Heart left ventricle (tissue), 13 donors: Measurements from ENCODE around the gene ABR.

ENCODE experiments used
- POLR2A ChIP-seq, 2 donors: fragments of 450-650 bp; IDR thresholded peaks; one replicate each; pipeline ENCODE4 v1.6.1; 2017; ENCODE audit warnings: antibody characterized with exemption in 2 of 2, mild to moderate bottlenecking in 2 of 2, moderate library complexity in 2 of 2
- TF ChIP-seq, protein P1 (sequence below), 12 donors: fragments of 200-600 bp; sonication (generic) in 4 of 12; IDR thresholded peaks; one replicate each; pipeline versions ENCODE4 v1.5.0 to v1.8.0; 2018 to 2022; ENCODE audit warnings: antibody characterized with exemption in 12 of 12, mild to moderate bottlenecking in 5 of 12
- donor health status: ischemic (EF 13 %, LVEDD 7.1; RV severe dilation, severe dysfunction).
- donor health status: DM: no; HTN: yes; CAD: no.
- donor health status: DM: no; HTN: no; CAD: no.
- donor health status: ischemic (EF 25% LVEDD 6.9; RV normal size, moderate dysfunction).
- donor health status: ischemic (EF 25% LVEDD 5.7; RV mildly dilated, moderate dysfunction).
- donor health status: ischemic (EF 35%, LVEDD 5.7; RV mildly dilated, moderate dysfunction).
- donor health status: nonischemic (EF 11% LVEDD 7.7; RV severe dilation, severe dysfunction).
- donor health status: DM: yes; HTN: yes; CAD: no.
- donor health status: PGD.
- donor health status: ischemic (EF 29% LVEDD 5.4; RV normal size, mild dysfunction).
- donor health status: nonischemic (EF 23%, LVEDD 6.1; RV moderate dilation, normal function).

DNA sequence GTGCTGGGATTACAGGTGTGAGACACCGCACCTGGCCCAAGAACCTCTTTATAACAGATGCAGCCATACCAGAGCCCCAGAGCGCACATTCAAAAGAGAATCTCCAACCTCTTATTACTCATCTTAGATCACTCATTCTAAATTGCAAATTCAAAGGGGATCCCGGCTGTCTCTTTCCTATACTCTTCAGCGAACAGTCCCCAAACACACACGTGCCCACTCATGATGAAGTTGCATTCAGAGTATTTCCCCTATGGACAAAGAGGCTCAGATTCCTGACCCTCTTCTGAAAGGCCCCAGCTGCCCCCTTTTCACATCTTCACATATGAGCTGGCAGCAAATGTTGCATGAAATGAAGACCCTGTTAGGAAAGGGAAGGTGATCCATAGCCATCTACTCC is 22.5 kb upstream of the ABR start:
- TF ChIP-seq, protein P1, sequence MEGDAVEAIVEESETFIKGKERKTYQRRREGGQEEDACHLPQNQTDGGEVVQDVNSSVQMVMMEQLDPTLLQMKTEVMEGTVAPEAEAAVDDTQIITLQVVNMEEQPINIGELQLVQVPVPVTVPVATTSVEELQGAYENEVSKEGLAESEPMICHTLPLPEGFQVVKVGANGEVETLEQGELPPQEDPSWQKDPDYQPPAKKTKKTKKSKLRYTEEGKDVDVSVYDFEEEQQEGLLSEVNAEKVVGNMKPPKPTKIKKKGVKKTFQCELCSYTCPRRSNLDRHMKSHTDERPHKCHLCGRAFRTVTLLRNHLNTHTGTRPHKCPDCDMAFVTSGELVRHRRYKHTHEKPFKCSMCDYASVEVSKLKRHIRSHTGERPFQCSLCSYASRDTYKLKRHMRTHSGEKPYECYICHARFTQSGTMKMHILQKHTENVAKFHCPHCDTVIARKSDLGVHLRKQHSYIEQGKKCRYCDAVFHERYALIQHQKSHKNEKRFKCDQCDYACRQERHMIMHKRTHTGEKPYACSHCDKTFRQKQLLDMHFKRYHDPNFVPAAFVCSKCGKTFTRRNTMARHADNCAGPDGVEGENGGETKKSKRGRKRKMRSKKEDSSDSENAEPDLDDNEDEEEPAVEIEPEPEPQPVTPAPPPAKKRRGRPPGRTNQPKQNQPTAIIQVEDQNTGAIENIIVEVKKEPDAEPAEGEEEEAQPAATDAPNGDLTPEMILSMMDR (IDR thresholded peaks at IDR 0.05), result no peak
- no peak for TF ChIP-seq POLR2A (IDR thresholded peaks at IDR 0.05)
